OCI-LY1 (cell line): Measurements from ENCODE around the gene HS3ST5.
"Not testable (repeated sequence)": the region's sequence is repeated elsewhere in the genome, so short reads cannot be mapped to it uniquely, and the experiment has no call there.

Source experiments
- EZH2 ChIP-seq: fragments of 200-600 bp; sonication (generic), shearing (Covaris generic); IDR thresholded peaks from 2 replicates; pipeline ENCODE4 v1.8.0; 2017; ENCODE audit warnings: borderline replicate concordance, mixed run types, mild to moderate bottlenecking, antibody characterized with exemption, low read length, moderate library complexity, mixed read lengths
- TF ChIP-seq, protein P1 (sequence below): fragments of 200-600 bp; sonication (generic), shearing (Covaris generic); IDR thresholded peaks from 2 replicates; pipeline ENCODE4 v1.5.1; 2017; ENCODE audit warnings: mild to moderate bottlenecking, antibody characterized with exemption, low read length, moderate library complexity, mixed read lengths

DNA sequence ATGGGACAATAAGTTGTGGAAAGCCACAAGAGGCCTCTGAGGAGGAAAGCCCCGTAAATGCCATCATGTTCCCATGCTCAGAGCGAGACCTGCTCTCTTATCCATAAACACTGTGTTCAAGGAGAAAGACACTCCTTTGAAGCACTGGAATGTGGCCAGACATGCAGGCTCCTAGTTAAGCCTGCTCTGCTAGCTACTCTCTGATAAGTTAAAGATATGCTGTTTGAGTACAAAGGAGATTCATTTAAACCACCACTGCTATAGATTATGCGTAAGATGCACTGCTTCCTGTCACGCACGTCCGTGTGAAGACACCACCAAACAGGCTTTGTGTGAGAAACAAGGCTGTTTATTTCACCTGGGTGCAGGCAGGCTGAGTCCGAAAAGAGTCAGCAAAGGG lies 331.3 kb downstream of the HS3ST5 start:
- TF ChIP-seq, protein P1, sequence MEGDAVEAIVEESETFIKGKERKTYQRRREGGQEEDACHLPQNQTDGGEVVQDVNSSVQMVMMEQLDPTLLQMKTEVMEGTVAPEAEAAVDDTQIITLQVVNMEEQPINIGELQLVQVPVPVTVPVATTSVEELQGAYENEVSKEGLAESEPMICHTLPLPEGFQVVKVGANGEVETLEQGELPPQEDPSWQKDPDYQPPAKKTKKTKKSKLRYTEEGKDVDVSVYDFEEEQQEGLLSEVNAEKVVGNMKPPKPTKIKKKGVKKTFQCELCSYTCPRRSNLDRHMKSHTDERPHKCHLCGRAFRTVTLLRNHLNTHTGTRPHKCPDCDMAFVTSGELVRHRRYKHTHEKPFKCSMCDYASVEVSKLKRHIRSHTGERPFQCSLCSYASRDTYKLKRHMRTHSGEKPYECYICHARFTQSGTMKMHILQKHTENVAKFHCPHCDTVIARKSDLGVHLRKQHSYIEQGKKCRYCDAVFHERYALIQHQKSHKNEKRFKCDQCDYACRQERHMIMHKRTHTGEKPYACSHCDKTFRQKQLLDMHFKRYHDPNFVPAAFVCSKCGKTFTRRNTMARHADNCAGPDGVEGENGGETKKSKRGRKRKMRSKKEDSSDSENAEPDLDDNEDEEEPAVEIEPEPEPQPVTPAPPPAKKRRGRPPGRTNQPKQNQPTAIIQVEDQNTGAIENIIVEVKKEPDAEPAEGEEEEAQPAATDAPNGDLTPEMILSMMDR = not testable (repeated sequence)
- not testable (repeated sequence) for TF ChIP-seq EZH2
